G401 (cell line): ENCODE results near the gene ZIC5. TPM values are rescaled to one million over a fixed set of nuclear protein-coding genes. Genes with fewer than 3 reads are reported as not detected.
A peak's percentile ranks its signal among the peaks of the same experiment; 100 is the strongest.

ENCODE experiments used
- DNase-seq: peaks from one replicate; pipeline ENCODE4 v3.0.0-alpha.2; 2015; ENCODE audit warnings: low spot score
- in situ Hi-C: cut with HindIII; loops from 2 replicates; pipeline ENCODE4 v1.10.0; 2016; ENCODE audit warnings: low sequenced_read_pairs, mixed read lengths
- total RNA-seq: library from RNA; depleted of rRNA; stranded (reverse); fragments of >200 nt; shearing (Covaris generic); gene quantifications from 2 replicates; pipeline ENCODE4 v1.2.3, GENCODE V29; 2014

The ZIC5 gene
- total RNA-seq, 1 experiment from 2014 or later, result 10.1 TPM

GRCh38 chr13:99988529-99989275, 17.1 kb upstream of the ZIC5 start:
- in situ Hi-C loops, result no loop called here
- DNase-seq, result peak; percentile 54

- in situ Hi-C loops, result no loop called here
- DNase-seq, result peak; percentile 67
Measured at GRCh38 chr13:99987154-99988019, 15.8 kb upstream of the ZIC5 start.

DNA sequence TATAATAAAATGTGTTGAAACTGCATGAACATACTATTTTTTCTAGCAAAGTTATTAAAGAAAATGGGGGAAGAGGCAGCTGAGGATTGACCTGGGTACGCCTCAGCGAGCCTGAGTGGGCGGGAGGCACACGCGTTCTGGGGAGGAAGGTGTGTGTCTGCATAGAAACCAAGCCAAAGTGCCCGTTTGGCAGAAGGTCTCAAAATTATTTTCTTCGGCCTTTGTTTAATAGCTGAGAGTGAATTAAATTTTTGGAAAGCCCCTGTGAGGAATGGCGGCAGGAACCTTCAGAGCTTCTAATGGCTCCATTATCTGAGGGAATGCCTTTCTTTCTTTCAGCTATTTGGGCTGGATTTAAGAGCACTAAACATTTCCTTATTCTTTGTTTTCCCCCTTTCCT, 15.2 kb upstream of the ZIC5 start:
- DNase-seq, result peak; percentile 84
- in situ Hi-C loops, result no loop called here

GRCh38 chr13:99985886-99986527, 14.4 kb upstream of the ZIC5 start:
- DNase-seq, result peak; percentile 55
- in situ Hi-C loops, result no loop called here

- in situ Hi-C loops, result no loop called here
- peak; percentile 20 for DNase-seq
Measured at GRCh38 chr13:99985241-99985874, 13.8 kb upstream of the ZIC5 start.

- peak; percentile 37 for DNase-seq
- in situ Hi-C loops, result no loop called here
Measured at GRCh38 chr13:99984461-99985240, 13.1 kb upstream of the ZIC5 start.

DNA sequence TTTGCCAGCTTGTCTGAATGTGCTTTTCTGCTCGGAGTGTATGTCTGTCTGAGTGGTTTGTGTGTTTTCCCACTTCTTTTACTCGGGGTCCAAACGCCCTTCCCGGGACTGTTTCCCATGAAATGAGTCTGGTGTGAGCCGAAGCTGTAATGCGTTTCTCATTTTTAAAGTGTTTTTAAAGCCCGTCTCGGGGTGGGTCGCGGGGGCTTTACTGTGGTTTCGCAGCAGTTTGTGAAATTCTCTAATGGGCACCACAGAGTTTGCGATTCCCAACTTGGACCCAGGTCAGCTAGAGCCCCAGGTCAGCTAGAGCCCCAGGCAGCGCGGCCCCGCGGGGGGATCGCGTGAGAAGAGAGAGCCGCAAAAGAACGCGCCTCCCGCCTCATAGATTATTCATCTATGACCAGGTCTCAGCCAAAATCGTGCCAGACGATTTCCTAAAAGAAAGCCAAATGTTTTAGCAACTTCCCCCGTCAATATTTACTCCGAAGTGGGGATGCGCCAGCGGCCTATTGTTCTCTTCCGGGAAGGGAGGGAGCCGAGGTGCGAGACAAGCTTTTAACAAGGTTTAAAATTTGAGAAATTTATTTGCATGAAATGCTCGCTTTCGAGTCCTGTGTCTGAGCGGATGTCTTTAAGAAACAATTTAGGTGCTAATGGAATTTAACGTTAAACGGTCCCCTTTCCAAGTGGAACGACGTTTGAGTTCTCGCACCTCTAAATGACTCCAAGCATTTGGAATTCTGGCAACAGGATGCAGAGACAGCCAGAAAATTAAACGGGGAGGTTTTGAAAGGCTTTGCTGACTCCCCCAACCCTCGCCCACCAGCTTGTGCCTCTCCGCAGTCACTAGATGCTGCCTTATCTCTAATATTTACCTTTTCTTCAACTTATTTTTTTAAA, 12.2 kb upstream of the ZIC5 start:
- peak; percentile 29 for DNase-seq
- in situ Hi-C loops, result no loop called here

DNA sequence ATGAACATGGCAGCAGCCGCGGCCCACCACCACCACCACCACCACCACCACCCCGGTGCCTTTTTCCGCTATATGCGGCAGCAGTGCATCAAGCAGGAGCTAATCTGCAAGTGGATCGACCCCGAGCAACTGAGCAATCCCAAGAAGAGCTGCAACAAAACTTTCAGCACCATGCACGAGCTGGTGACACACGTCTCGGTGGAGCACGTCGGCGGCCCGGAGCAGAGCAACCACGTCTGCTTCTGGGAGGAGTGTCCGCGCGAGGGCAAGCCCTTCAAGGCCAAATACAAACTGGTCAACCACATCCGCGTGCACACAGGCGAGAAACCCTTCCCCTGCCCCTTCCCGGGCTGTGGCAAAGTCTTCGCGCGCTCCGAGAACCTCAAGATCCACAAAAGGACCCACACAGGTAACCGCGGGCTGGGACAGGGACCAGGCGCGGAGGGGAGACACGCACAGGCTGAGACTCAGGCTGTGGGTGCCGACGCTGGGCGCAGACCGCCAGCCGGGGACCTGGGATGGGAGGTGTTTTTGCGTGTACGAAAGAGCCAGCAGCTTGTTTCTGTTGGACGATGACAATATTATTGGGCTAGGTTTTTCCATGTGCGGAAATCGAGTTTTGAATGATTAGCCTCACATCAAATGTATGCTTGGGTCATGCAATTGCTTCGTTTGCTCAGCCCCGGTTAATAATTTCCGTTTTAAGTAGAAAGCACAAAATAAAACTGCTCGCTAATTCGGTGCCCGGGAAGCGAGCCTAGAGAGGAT, 11.3 kb upstream of the ZIC5 start:
- in situ Hi-C loops, result no loop called here
- peak; percentile 3 for DNase-seq

DNA sequence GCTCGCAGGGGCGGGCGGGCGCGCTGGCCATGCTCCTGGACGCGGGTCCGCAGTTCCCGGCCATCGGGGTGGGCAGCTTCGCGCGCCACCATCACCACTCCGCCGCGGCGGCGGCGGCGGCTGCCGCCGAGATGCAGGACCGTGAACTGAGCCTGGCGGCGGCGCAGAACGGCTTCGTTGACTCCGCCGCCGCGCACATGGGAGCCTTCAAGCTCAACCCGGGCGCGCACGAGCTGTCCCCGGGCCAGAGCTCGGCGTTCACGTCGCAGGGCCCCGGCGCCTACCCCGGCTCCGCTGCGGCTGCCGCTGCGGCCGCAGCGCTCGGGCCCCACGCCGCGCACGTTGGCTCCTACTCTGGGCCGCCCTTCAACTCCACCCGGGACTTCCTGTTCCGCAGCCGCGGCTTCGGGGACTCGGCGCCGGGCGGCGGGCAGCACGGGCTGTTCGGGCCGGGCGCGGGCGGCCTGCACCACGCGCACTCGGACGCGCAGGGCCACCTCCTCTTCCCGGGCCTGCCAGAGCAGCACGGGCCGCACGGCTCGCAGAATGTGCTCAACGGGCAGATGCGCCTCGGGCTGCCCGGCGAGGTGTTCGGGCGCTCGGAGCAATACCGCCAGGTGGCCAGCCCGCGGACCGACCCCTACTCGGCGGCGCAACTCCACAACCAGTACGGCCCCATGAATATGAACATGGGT, 10.6 kb upstream of the ZIC5 start:
- DNase-seq, result peak; percentile 14
- in situ Hi-C loops, result no loop called here

- no peak for DNase-seq
- in situ Hi-C loops, result no loop called here
Measured at GRCh38 chr13:99981735-99982035, 10.1 kb upstream of the ZIC5 start, which contains the start of gene ZIC2. Gene ZIC2, plus strand, starts transcription at chr13:99981784. Its CDS starts 281 bp downstream, at chr13:99982065.

- peak; percentile 85 for DNase-seq
- in situ Hi-C loops, result no loop called here
Measured at GRCh38 chr13:99980824-99981734, 9.5 kb upstream of the ZIC5 start.

DNA sequence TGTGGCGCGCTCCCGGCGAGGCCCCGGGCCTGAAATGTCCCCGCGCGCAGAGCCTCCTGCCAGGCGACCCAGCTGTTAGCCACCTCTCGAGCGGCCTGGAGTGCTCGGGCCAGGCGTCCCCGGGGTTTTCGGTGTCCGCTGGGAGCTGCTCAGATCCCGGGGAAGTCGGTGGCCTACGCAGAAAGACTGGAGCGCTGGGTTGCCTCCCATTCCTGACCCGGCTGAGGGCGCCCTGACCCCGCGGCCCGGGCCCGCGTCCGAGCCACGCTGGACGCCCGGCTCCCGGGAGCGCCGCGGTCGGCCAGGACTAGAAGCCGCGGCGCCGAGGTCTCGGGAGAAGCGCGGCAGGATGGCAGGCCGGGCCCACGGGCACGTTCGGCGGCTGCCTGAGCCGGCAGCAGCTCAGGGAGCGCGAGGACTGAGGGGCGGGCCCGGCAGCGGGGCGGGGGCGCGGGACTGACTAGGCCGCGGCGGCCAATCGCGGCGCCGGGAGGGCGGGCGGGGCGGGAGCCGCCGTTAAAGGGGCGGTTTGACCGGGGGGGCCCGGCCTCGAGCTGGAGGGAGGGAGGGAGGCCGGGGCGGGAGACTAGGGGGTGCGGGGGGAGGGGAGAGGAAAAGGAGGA, 8.7 kb upstream of the ZIC5 start:
- in situ Hi-C loops, result no loop called here
- peak; percentile 93 for DNase-seq

GRCh38 chr13:99979453-99980200, 8.1 kb upstream of the ZIC5 start:
- in situ Hi-C loops, result no loop called here

GRCh38 chr13:99978799-99979452, 7.4 kb upstream of the ZIC5 start:
- in situ Hi-C loops, result no loop called here
- DNase-seq, result peak; percentile 92

More at GRCh38 chr13:99979453-99980200, 8.1 kb upstream of the ZIC5 start:
- DNase-seq, result peak; percentile 67
